Smooth muscle cell (in vitro differentiated cells): Measurements from ENCODE around the gene OGDHL. TPM values are rescaled to one million over a fixed set of nuclear protein-coding genes. Genes with fewer than 3 reads are reported as not detected.
"Not testable (repeated sequence)": the region's sequence is repeated elsewhere in the genome, so short reads cannot be mapped to it uniquely, and the experiment has no call there.

Experiments used
- DNase-seq: peaks from one replicate; lab custom pipeline; 2025; ENCODE audit not compliant: unreplicated experiment; lab: John Stamatoyannopoulos, UW
- H2AFZ ChIP-seq: fragments of 200-600 bp; sonication (generic); 2 replicates; pipeline ENCODE4 v1.6.0; 2016; ENCODE audit warnings: antibody characterized with exemption, low read depth, mild to moderate bottlenecking
- H3F3A ChIP-seq: fragments of 200-600 bp; sonication (generic); 2 replicates; pipeline ENCODE4 v1.6.0; 2017; ENCODE audit warnings: antibody characterized with exemption, low read depth
- H3K27ac ChIP-seq: fragments of 200-600 bp; sonication (generic); 2 replicates; pipeline ENCODE4 v1.5.1; 2016; ENCODE audit warnings: low read depth, mild to moderate bottlenecking
- H3K27me3 ChIP-seq: fragments of 200-600 bp; sonication (generic); 2 replicates; pipeline ENCODE4 v1.6.1; 2016; ENCODE audit warnings: low read depth, mild to moderate bottlenecking
- H3K36me3 ChIP-seq: fragments of 200-600 bp; sonication (generic); 2 replicates; pipeline ENCODE4 v1.5.1; 2016; ENCODE audit warnings: low read depth
- H3K4me1 ChIP-seq: fragments of 200-600 bp; sonication (generic); 2 replicates; pipeline ENCODE4 v1.5.1; 2016; ENCODE audit warnings: low read depth
- H3K4me2 ChIP-seq: fragments of 200-600 bp; sonication (generic); 2 replicates; pipeline ENCODE4 v1.6.0; 2016; ENCODE audit warnings: mild to moderate bottlenecking
- H3K4me3 ChIP-seq: fragments of 200-600 bp; sonication (generic); 2 replicates; pipeline ENCODE4 v1.5.1; 2016; ENCODE audit warnings: mild to moderate bottlenecking
- H3K79me2 ChIP-seq: fragments of 200-600 bp; sonication (generic); 2 replicates; pipeline ENCODE4 v1.6.0; 2016; ENCODE audit warnings: low read depth, mild to moderate bottlenecking
- H3K9ac ChIP-seq: fragments of 200-600 bp; sonication (generic); 2 replicates; pipeline ENCODE4 v1.6.0; 2016; ENCODE audit warnings: low read depth
- H3K9me3 ChIP-seq: fragments of 200-600 bp; sonication (generic); replicated peaks from 2 replicates; pipeline ENCODE4 v1.5.1; 2016; ENCODE audit warnings: low read depth
- H4K20me1 ChIP-seq: fragments of 200-600 bp; sonication (generic); 2 replicates; pipeline ENCODE4 v1.6.0; 2016; ENCODE audit warnings: low read depth
- CTCF ChIP-seq: fragments of 200-600 bp; sonication (generic); IDR thresholded peaks from 2 replicates; pipeline ENCODE4 v1.5.1; 2017; ENCODE audit warnings: borderline replicate concordance, mild to moderate bottlenecking, antibody characterized with exemption; ENCODE audit not compliant: insufficient read depth, poor library complexity, severe bottlenecking
- WGBS: methylation state at CpG from one replicate; pipeline ENCODE4 v1.1.7; 2016; ENCODE audit warnings: low lambda C conversion rate; 5-methylcytosine and 5-hydroxymethylcytosine counted together
- polyA plus RNA-seq: library from polyadenylated mRNA; unstranded; fragments of >200 nt; fragmentation: Nextera tagmentation; extraction: Ambion mirVana; gene quantifications from 2 replicates; pipeline ENCODE4 v1.2.1, GENCODE V29; 2016
- total RNA-seq: library from RNA; depleted of rRNA; stranded (reverse); fragments of >200 nt; gene quantifications from 2 replicates; pipeline ENCODE4 v1.2.3, GENCODE V29; 2014

Gene OGDHL
- total and polyA plus RNA-seq, 2 experiments from 2014 or later: 1.3 to 1.7 TPM

GRCh38 chr10:49758249-49758930 is 3.7 kb downstream of the OGDHL start:
- Histone ChIP-seq H3K27me3 (no peaks in the 10 kb centered on the region), H4K20me1 (no peaks in the 10 kb centered on the region), H2AFZ (no peak overlapping the region), H3K9ac (no peak overlapping the region), H3K4me3 (no peak overlapping the region), H3F3A (no peaks in the 10 kb centered on the region), H3K4me2 (no peak overlapping the region), H3K79me2 (no peaks in the 10 kb centered on the region), H3K27ac (no peak overlapping the region), H3K9me3 (no peaks in the 10 kb centered on the region), H3K36me3 (no peaks in the 10 kb centered on the region), H3K4me1 (no peaks in the 10 kb centered on the region)
- WGBS: 96% methylated on average over 15 of the region's 15 CpGs
- no peak for TF ChIP-seq CTCF
- DNase-seq: no peak

- Histone ChIP-seq H4K20me1 (no peaks in the 10 kb centered on the region), H3K27me3 (no peaks in the 10 kb centered on the region), H3K9ac (no peak overlapping the region), H3K36me3 (no peaks in the 10 kb centered on the region), H3K4me3 (no peak overlapping the region), H3K4me1 (no peaks in the 10 kb centered on the region), H2AFZ (no peak overlapping the region), H3K9me3 (no peaks in the 10 kb centered on the region), H3F3A (no peaks in the 10 kb centered on the region), H3K27ac (no peak overlapping the region), H3K4me2 (no peak overlapping the region), H3K79me2 (no peaks in the 10 kb centered on the region)
- no peak for DNase-seq
- WGBS: 89% methylated on average over 6 of the region's 6 CpGs
- no peak for TF ChIP-seq CTCF
Measured at GRCh38 chr10:49756641-49757040, 5.5 kb downstream of the OGDHL start.

GRCh38 chr10:49756031-49756430 is 6.1 kb downstream of the OGDHL start:
- no peak overlapping the region for H3K27ac ChIP-seq

GRCh38 chr10:49754951-49755350 is 7.2 kb downstream of the OGDHL start:
- WGBS: 89% methylated on average over 7 of the region's 7 CpGs

More at GRCh38 chr10:49756031-49756430, 6.1 kb downstream of the OGDHL start:
- Histone ChIP-seq H3K4me1 (no peaks in the 10 kb centered on the region), H3K9me3 (no peaks in the 10 kb centered on the region), H3F3A (no peaks in the 10 kb centered on the region), H3K4me2 (no peak overlapping the region), H4K20me1 (no peaks in the 10 kb centered on the region), H3K79me2 (no peaks in the 10 kb centered on the region), H3K27me3 (no peaks in the 10 kb centered on the region), H3K36me3 (no peaks in the 10 kb centered on the region), H3K9ac (no peak overlapping the region), H2AFZ (no peak overlapping the region), H3K4me3 (no peak overlapping the region)
- DNase-seq: no peak
- 91% methylated on average over 3 of the region's 3 CpGs for WGBS
- TF ChIP-seq CTCF: no peak

More at GRCh38 chr10:49754951-49755350, 7.2 kb downstream of the OGDHL start:
- not testable (repeated sequence) for H3F3A ChIP-seq, H2AFZ ChIP-seq, DNase-seq, H3K4me1 ChIP-seq, H3K36me3 ChIP-seq, H3K4me2 ChIP-seq, H3K9me3 ChIP-seq, H4K20me1 ChIP-seq, H3K79me2 ChIP-seq, H3K27me3 ChIP-seq, H3K27ac ChIP-seq, H3K4me3 ChIP-seq, H3K9ac ChIP-seq
